Caco-2 (cell line): ENCODE results near the gene FHIP1A. TPM values are rescaled to one million over a fixed set of nuclear protein-coding genes. Genes with fewer than 3 reads are reported as not detected.

ENCODE experiments used
- BruUV-seq: library from RNA; stranded (reverse); fragments of 400-500 nt; replicated peaks from 2 replicates; lab custom pipeline; 2021; lab: Mats Ljungman, UMichigan
- CTCF ChIA-PET: fragments of 300-600 bp; sonication (Branson Sonifier 250); formaldehyde crosslinking; loops from one replicate; lab custom pipeline; 2022; ENCODE audit warnings: antibody characterized with exemption; lab: Charles Lee
- POLR2A ChIA-PET: fragments of 300-600 bp; sonication (Branson Sonifier 250); formaldehyde crosslinking; loops from one replicate; lab custom pipeline; 2022; ENCODE audit warnings: antibody characterized with exemption; lab: Charles Lee
- DNase-seq, 2 experiments: peaks; one replicate each; pipeline versions ENCODE4 v3.0.0 to v3.0.0-alpha.2; 2020 to 2022
- H3K27me3 ChIP-seq: replicated peaks from 2 replicates; pipeline ENCODE4 v1.6.0; 2011; ENCODE audit warnings: low read length; ENCODE audit not compliant: control insufficient read depth, insufficient read depth
- H3K36me3 ChIP-seq: 2 replicates; pipeline ENCODE4 v1.5.1; 2011; ENCODE audit warnings: low read length; ENCODE audit not compliant: control insufficient read depth, insufficient read depth
- H3K4me1 ChIP-seq: fragments of 250-450 bp; sonication (Bioruptor Pico); 2 replicates; pipeline ENCODE4 v1.5.1; 2020; ENCODE audit warnings: mild to moderate bottlenecking
- H3K4me3 ChIP-seq: 2 replicates; pipeline ENCODE4 v1.5.1; 2011; ENCODE audit warnings: low read depth, mild to moderate bottlenecking, control low read depth, low read length
- H3K9me3 ChIP-seq: fragments of 250-450 bp; sonication (Bioruptor Pico); 2 replicates; pipeline ENCODE4 v1.5.1; 2020; ENCODE audit warnings: mild to moderate bottlenecking, moderate library complexity
- H3K27ac Mint-ChIP-seq: one replicate; pipeline ENCODE4 v1.8.0; 2022; ENCODE audit warnings: mixed read lengths; ENCODE audit not compliant: unreplicated experiment
- H3K27me3 Mint-ChIP-seq: one replicate; pipeline ENCODE4 v1.8.0; 2022; ENCODE audit warnings: mixed read lengths; ENCODE audit not compliant: insufficient read depth, unreplicated experiment
- H3K36me3 Mint-ChIP-seq: one replicate; pipeline ENCODE4 v1.8.0; 2022; ENCODE audit warnings: mild to moderate bottlenecking, mixed read lengths; ENCODE audit not compliant: insufficient read depth, unreplicated experiment
- H3K4me1 Mint-ChIP-seq: one replicate; pipeline ENCODE4 v1.8.0; 2022; ENCODE audit warnings: low read depth, mixed read lengths; ENCODE audit not compliant: unreplicated experiment
- H3K4me3 Mint-ChIP-seq: one replicate; pipeline ENCODE4 v1.8.0; 2022; ENCODE audit warnings: mild to moderate bottlenecking, moderate library complexity, mixed read lengths; ENCODE audit not compliant: unreplicated experiment
- H3K9me3 Mint-ChIP-seq: one replicate; pipeline ENCODE4 v1.8.0; 2022; ENCODE audit warnings: mixed read lengths; ENCODE audit not compliant: unreplicated experiment
- CTCF ChIP-seq, 2 experiments: fragments of 200-600 bp in 1 of 2; IDR thresholded peaks; 1 replicate in 1 of 2; 2 replicates in 1 of 2; pipeline versions ENCODE4 v1.5.1 to v1.8.0; 2011 to 2022; ENCODE audit warnings: antibody characterized with exemption in 1 of 2, control low read depth in 1 of 2, inconsistent platforms in 1 of 2, low read depth in 1 of 2, low read length in 1 of 2, mild to moderate bottlenecking in 1 of 2, moderate library complexity in 1 of 2; ENCODE audit not compliant: insufficient read depth in 1 of 2, severe bottlenecking in 1 of 2, unreplicated experiment in 1 of 2
- intact Hi-C: fragments of 100-400 bp; cut with micrococcal nuclease; formaldehyde crosslinking; loops from one replicate; pipeline ENCODE4 v1.10.0; 2022; ENCODE audit not compliant: unreplicated experiment
- total RNA-seq: library from RNA; stranded (reverse); gene quantifications from 2 replicates; pipeline ENCODE4 v1.2.3, GENCODE V29; 2022

Gene FHIP1A
- total RNA-seq, 1 experiment from 2014 or later = 22.3 TPM

GRCh38 chr4:151429957-151430570 is 21.1 kb downstream of the FHIP1A start:
- DNase-seq = no peak
- Histone ChIP-seq H3K9me3 (no peaks in the 10 kb centered on the region), H3K4me1 (peaks cover 6% of the 10 kb centered on the region; the same call in 1 of the 2 replicates), H3K27me3 (no peaks in the 10 kb centered on the region), H3K36me3 (no peaks in the 10 kb centered on the region), H3K4me3 (no peak overlapping the region)
- intact Hi-C loops = no loop called here
- Mint-ChIP-seq H3K27ac (no peak overlapping the region), H3K9me3 (no peaks in the 10 kb centered on the region), H3K4me1 (peaks cover 21% of the 10 kb centered on the region), H3K27me3 (no peaks in the 10 kb centered on the region), H3K36me3 (no peaks in the 10 kb centered on the region), H3K4me3 (no peak overlapping the region)
- no peak for TF ChIP-seq CTCF (IDR thresholded peaks at IDR 0.05; ENCODE audit: insufficient read depth in 1 of 2, low read depth in 1 of 2, low read length in 1 of 2, severe bottlenecking in 1 of 2, unreplicated experiment in 1 of 2)
- ChIA-PET POLR2A (no interaction called here), CTCF (no interaction called here)
- no TSS peak for BruUV-seq

- no peaks in the 10 kb centered on the region for H3K9me3 Mint-ChIP-seq
- no peaks in the 10 kb centered on the region for H3K36me3 Mint-ChIP-seq
- no peaks in the 10 kb centered on the region for H3K27me3 Mint-ChIP-seq
- Histone ChIP-seq H3K9me3 (no peaks in the 10 kb centered on the region), H3K27me3 (no peaks in the 10 kb centered on the region), H3K36me3 (no peaks in the 10 kb centered on the region), H3K4me1 (peaks cover 6% of the 10 kb centered on the region; the same call in 1 of the 2 replicates), H3K4me3 (no peak overlapping the region)
- H3K4me1 Mint-ChIP-seq = peaks cover 21% of the 10 kb centered on the region
- no peak overlapping the region for H3K4me3 Mint-ChIP-seq
- no peak for DNase-seq
- ChIA-PET POLR2A (no interaction called here), CTCF (no interaction called here)
- intact Hi-C loops = no loop called here
- H3K27ac Mint-ChIP-seq = no peak overlapping the region
- no TSS peak for BruUV-seq
- TF ChIP-seq CTCF (IDR thresholded peaks at IDR 0.05; ENCODE audit: insufficient read depth in 1 of 2, low read depth in 1 of 2, low read length in 1 of 2, severe bottlenecking in 1 of 2, unreplicated experiment in 1 of 2) = no peak
Measured at GRCh38 chr4:151430740-151431457, 21.9 kb downstream of the FHIP1A start.

- no peak for DNase-seq
- intact Hi-C loops = no loop called here
- POLR2A ChIA-PET = no interaction called here
- no peak overlapping the region for H3K27ac Mint-ChIP-seq
- CTCF ChIA-PET = no interaction called here
- H3K27me3 Mint-ChIP-seq = no peaks in the 10 kb centered on the region
- BruUV-seq = no TSS peak
- Histone ChIP-seq H3K36me3 (no peaks in the 10 kb centered on the region), H3K9me3 (no peaks in the 10 kb centered on the region), H3K4me3 (no peak overlapping the region), H3K27me3 (no peaks in the 10 kb centered on the region), H3K4me1 (peaks cover 6% of the 10 kb centered on the region; the same call in 1 of the 2 replicates)
- no peak for TF ChIP-seq CTCF (IDR thresholded peaks at IDR 0.05; ENCODE audit: insufficient read depth in 1 of 2, low read depth in 1 of 2, low read length in 1 of 2, severe bottlenecking in 1 of 2, unreplicated experiment in 1 of 2)
- H3K36me3 Mint-ChIP-seq = no peaks in the 10 kb centered on the region
- H3K4me3 Mint-ChIP-seq = no peak overlapping the region
- H3K9me3 Mint-ChIP-seq = no peaks in the 10 kb centered on the region
- H3K4me1 Mint-ChIP-seq = peaks cover 21% of the 10 kb centered on the region
Measured at GRCh38 chr4:151431728-151432127, 22.8 kb downstream of the FHIP1A start.
